Endothelial cell of umbilical vein (primary cell): Measurements from ENCODE around the gene EFEMP1. TPM values are rescaled to one million over a fixed set of nuclear protein-coding genes. Genes with fewer than 3 reads are reported as not detected.

ENCODE experiments used
- BruUV-seq: library from RNA; stranded (reverse); fragments of 400-500 nt; replicated peaks from 2 replicates; lab custom pipeline; 2021; lab: Mats Ljungman, UMichigan
- CTCF ChIA-PET: fragments of 300-600, 350-600 bp; sonication (Branson Sonifier 250); formaldehyde crosslinking; loops from one replicate; lab custom pipeline; 2021; ENCODE audit warnings: antibody characterized with exemption, inconsistent platforms; lab: Charles Lee
- POLR2A ChIA-PET: fragments of 300-600, 350-600 bp; sonication (Branson Sonifier 250); formaldehyde crosslinking; loops from one replicate; lab custom pipeline; 2021; ENCODE audit warnings: antibody characterized with exemption, inconsistent platforms; lab: Charles Lee
- DNase-seq: peaks from one replicate; pipeline ENCODE4 v3.0.0-alpha.2; 2011; ENCODE audit warnings: low read depth, low spot score
- FAIRE-seq: peaks from 2 replicates; lab custom pipeline; 2011; peaks lifted over from hg19 to GRCh38; lab: Jason Lieb, UNC
- H2AFZ ChIP-seq: 2 replicates; pipeline ENCODE4 v1.6.0; 2012; ENCODE audit warnings: low read depth, low read length, control low read depth, inconsistent platforms
- H3K27ac ChIP-seq: 2 replicates; pipeline ENCODE4 v1.5.1; 2011; ENCODE audit warnings: low read depth, mild to moderate bottlenecking, control low read depth, low read length, moderate library complexity; ENCODE audit not compliant: insufficient read depth
- H3K27me3 ChIP-seq, 2 experiments: 2 replicates each; pipeline versions ENCODE4 v1.6.0 to v1.6.1; 2011; ENCODE audit warnings: low read length in 2 of 2, mixed read lengths in 1 of 2; ENCODE audit not compliant: control insufficient read depth in 2 of 2, insufficient read depth in 2 of 2
- H3K36me3 ChIP-seq, 2 experiments: 2 replicates in 1 of 2; 3 replicates in 1 of 2; pipeline ENCODE4 v1.5.1; 2011; ENCODE audit warnings: low read length in 2 of 2, mild to moderate bottlenecking in 1 of 2, moderate library complexity in 1 of 2; ENCODE audit not compliant: control insufficient read depth in 2 of 2, insufficient read depth in 2 of 2; ENCODE audit errors: extremely low read depth in 1 of 2
- H3K4me1 ChIP-seq: 3 replicates; pipeline ENCODE4 v1.5.1; 2011; ENCODE audit warnings: mild to moderate bottlenecking, low read length; ENCODE audit not compliant: control insufficient read depth, insufficient read depth; ENCODE audit errors: extremely low read depth
- H3K4me2 ChIP-seq: 2 replicates; pipeline ENCODE4 v1.6.1; 2011; ENCODE audit warnings: low read length, control low read depth, mixed read lengths; ENCODE audit not compliant: insufficient read depth
- H3K4me3 ChIP-seq, 3 experiments: fragments of 200-600 bp in 1 of 3; sonication (generic), shearing (Covaris generic) in 1 of 3; replicated peaks in 1 of 3; 2 replicates each; pipeline ENCODE4 v1.5.1; 2011 to 2016; ENCODE audit warnings: control low read depth in 3 of 3, low read length in 3 of 3, mild to moderate bottlenecking in 2 of 3, inconsistent platforms in 1 of 3, low read depth in 1 of 3, moderate library complexity in 1 of 3; ENCODE audit not compliant: insufficient read depth in 1 of 3
- H3K79me2 ChIP-seq: 2 replicates; pipeline ENCODE4 v1.6.0; 2012; ENCODE audit warnings: low read length, inconsistent platforms; ENCODE audit not compliant: control insufficient read depth, insufficient read depth
- H3K9ac ChIP-seq: replicated peaks from 2 replicates; pipeline ENCODE3; 2011; ENCODE audit warnings: low read length, control low read depth; ENCODE audit not compliant: insufficient read depth; ENCODE audit errors: extremely low read depth
- H3K9me1 ChIP-seq: replicated peaks from 3 replicates; pipeline ENCODE4 v1.6.0; 2011; ENCODE audit warnings: mild to moderate bottlenecking, low read length; ENCODE audit not compliant: control insufficient read depth, insufficient read depth; ENCODE audit errors: extremely low read depth
- H3K9me3 ChIP-seq: replicated peaks from 2 replicates; pipeline ENCODE4 v1.5.1; 2012; ENCODE audit warnings: low read length, inconsistent platforms; ENCODE audit not compliant: control insufficient read depth, insufficient read depth
- H4K20me1 ChIP-seq: replicated peaks from 2 replicates; pipeline ENCODE3; 2011; ENCODE audit warnings: mild to moderate bottlenecking, low read length; ENCODE audit not compliant: control insufficient read depth, insufficient read depth; ENCODE audit errors: extremely low read depth
- EZH2 ChIP-seq: IDR thresholded peaks from 2 replicates; pipeline ENCODE4 v1.6.1; 2012; ENCODE audit warnings: borderline replicate concordance, low read depth, mild to moderate bottlenecking, moderate library complexity, low read length, inconsistent platforms; ENCODE audit not compliant: severe bottlenecking
- FOS ChIP-seq: IDR thresholded peaks from 2 replicates; pipeline ENCODE4 v1.6.1; 2011; ENCODE audit warnings: mild to moderate bottlenecking, low read length, moderate library complexity, borderline replicate concordance; ENCODE audit not compliant: insufficient read depth
- MYC ChIP-seq: IDR thresholded peaks from one replicate; pipeline ENCODE4 v1.6.1; 2011; ENCODE audit warnings: mild to moderate bottlenecking, low read depth, low read length
- POLR2A ChIP-seq: IDR thresholded peaks from 2 replicates; pipeline ENCODE4 v1.6.1; 2012; ENCODE audit warnings: low read depth, mild to moderate bottlenecking, control low read depth, low read length
- POLR2AphosphoS5 ChIP-seq: IDR thresholded peaks from 2 replicates; pipeline ENCODE4 v1.6.1; 2012; ENCODE audit warnings: low read depth, mild to moderate bottlenecking, control low read depth, low read length, moderate library complexity; ENCODE audit not compliant: insufficient read depth
- dilution Hi-C: fragments of 300-500 bp; cut with MboI; formaldehyde crosslinking; loops from one replicate; pipeline ENCODE4 v1.15.0; 2019; ENCODE audit warnings: low sequenced_read_pairs; ENCODE audit not compliant: extremely low pct_ligation_motif_present
- intact Hi-C: fragments of 100-400 bp; cut with micrococcal nuclease; formaldehyde crosslinking; loops from one replicate; pipeline ENCODE4 v1.10.0; 2022
- polyA plus RNA-seq, 4 experiments: library from polyadenylated mRNA; depleted of rRNA in 3 of 4; stranded (reverse) in 3 of 4; unstranded in 1 of 4; fragments of >200 nt; gene quantifications; 2 replicates each; pipeline versions ENCODE4 v1.2.1 to v1.2.3, GENCODE V29; 2011 to 2012; ENCODE audit warnings: missing spikeins in 1 of 4
- total RNA-seq: library from RNA; stranded (reverse); gene quantifications from 2 replicates; pipeline ENCODE4 v1.2.3, GENCODE V29; 2021
- TF ChIP-seq, protein P1 (sequence below), 2 donors: IDR thresholded peaks; 1 replicate in 1 of 2; 2 replicates in 1 of 2; pipeline ENCODE4 v1.5.1; 2011; ENCODE audit warnings: low read length in 2 of 2, mild to moderate bottlenecking in 2 of 2, moderate library complexity in 2 of 2, control low read depth in 1 of 2, inconsistent platforms in 1 of 2, low read depth in 1 of 2; ENCODE audit not compliant: insufficient read depth in 1 of 2; ENCODE audit errors: extremely low read depth in 1 of 2
- TF ChIP-seq, protein P2 (sequence below): IDR thresholded peaks from 2 replicates; pipeline ENCODE4 v1.6.1; 2011; ENCODE audit not compliant: insufficient read depth, insufficient read length

Gene EFEMP1
- total and polyA plus RNA-seq, 2 donors (not counting 3 experiments of a cell fraction or from before 2014, with no cell fraction given) = 2,981 to 11,813 TPM

DNA sequence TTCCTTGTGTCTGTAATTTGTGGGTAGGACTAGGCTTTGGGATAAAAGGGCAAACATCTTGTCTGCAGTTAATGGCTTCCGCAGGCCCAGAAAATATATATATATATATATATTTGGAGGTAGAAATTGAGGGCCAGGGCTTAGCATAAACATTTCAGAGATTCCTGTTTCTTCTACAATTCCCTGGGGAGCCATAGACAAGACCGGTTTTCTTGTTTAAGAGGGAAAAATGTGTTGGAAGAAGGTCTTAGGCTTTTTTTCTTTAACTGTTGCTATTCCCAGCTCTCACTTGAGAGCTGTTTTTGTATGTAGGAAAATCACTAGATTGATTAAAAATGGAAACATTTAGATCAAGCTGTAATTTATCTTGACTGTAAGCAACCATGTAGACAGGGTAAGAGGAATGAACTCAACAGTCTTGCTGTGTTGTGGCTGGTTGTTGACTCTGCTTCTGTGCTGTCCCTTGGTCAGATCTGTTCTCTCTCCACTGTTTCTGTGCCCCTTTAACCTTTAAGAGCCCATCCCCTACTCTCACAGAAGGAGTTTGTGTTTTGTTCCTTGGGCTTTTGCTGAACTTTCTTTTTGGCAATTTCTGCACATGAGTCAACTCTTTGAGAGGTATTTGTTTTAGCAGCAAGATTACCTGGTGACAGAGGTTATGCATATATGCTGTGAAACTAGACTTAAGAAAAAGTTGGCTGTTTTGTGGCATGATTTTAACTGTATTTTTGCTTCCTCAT, 58.3 kb downstream of the EFEMP1 start:
- Histone ChIP-seq H3K4me2 (no peak overlapping the region), H2AFZ (no peak overlapping the region), H3K36me3 (peaks cover 20 to 35% of the 10 kb centered on the region in 2 experiments), H3K9me1 (no peaks in the 10 kb centered on the region), H3K4me3 (no peak overlapping the region), H3K27me3 (no peaks in the 10 kb centered on the region), H3K4me1 (peaks cover 56% of the 10 kb centered on the region), H3K9me3 (no peaks in the 10 kb centered on the region), H3K79me2 (peaks cover 6% of the 10 kb centered on the region), H4K20me1 (no peaks in the 10 kb centered on the region), H3K27ac (peak overlapping the region; percentile 14), H3K9ac (no peak overlapping the region)
- BruUV-seq = no TSS peak
- FAIRE-seq = no peak
- dilution Hi-C loops = no loop called here
- TF ChIP-seq, protein P1, sequence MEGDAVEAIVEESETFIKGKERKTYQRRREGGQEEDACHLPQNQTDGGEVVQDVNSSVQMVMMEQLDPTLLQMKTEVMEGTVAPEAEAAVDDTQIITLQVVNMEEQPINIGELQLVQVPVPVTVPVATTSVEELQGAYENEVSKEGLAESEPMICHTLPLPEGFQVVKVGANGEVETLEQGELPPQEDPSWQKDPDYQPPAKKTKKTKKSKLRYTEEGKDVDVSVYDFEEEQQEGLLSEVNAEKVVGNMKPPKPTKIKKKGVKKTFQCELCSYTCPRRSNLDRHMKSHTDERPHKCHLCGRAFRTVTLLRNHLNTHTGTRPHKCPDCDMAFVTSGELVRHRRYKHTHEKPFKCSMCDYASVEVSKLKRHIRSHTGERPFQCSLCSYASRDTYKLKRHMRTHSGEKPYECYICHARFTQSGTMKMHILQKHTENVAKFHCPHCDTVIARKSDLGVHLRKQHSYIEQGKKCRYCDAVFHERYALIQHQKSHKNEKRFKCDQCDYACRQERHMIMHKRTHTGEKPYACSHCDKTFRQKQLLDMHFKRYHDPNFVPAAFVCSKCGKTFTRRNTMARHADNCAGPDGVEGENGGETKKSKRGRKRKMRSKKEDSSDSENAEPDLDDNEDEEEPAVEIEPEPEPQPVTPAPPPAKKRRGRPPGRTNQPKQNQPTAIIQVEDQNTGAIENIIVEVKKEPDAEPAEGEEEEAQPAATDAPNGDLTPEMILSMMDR (IDR thresholded peaks at IDR 0.05; ENCODE audit: extremely low read depth in 1 of 2, insufficient read depth in 1 of 2, low read depth in 1 of 2, low read length in 2 of 2) = no peak
- TF ChIP-seq FOS = no peak
- no peak for TF ChIP-seq EZH2
- TF ChIP-seq POLR2AphosphoS5 = no peak
- TF ChIP-seq, protein P2, sequence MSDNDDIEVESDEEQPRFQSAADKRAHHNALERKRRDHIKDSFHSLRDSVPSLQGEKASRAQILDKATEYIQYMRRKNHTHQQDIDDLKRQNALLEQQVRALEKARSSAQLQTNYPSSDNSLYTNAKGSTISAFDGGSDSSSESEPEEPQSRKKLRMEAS = no peak
- TF ChIP-seq MYC = no peak
- TF ChIP-seq POLR2A = peak; percentile 46
- CTCF ChIA-PET = interaction anchor here (1.1 kb wide), 1 partner anchor 93 kb away, joined by 5 read pairs; no protein-coding TSS in a partner anchor
- peak; percentile 59 for DNase-seq
- POLR2A ChIA-PET = no interaction called here
- intact Hi-C loops = no loop called here
